Esophagus mucosa (tissue), 1 donor: ENCODE measurements around the gene ROCK2. TPM values are rescaled to one million over a fixed set of nuclear protein-coding genes. Genes with fewer than 3 reads are reported as not detected.

Experiments
- ATAC-seq: fragments of 200-7000 bp; cut with Tn5 transposase; one replicate; pipeline ENCODE4 v1.9.1; 2020
- total RNA-seq: library from RNA; stranded (reverse); gene quantifications from one replicate; pipeline ENCODE4 v1.2.4, GENCODE V29; 2023
- donor health status: DM: yes; HTN: yes; CAD: no.

The ROCK2 gene
- total RNA-seq, 1 donor from 2014 or later, result 14.4 TPM

GRCh38 chr2:11145350-11145749, 199.1 kb downstream of the ROCK2 start:
- ATAC-seq, result no peak

GRCh38 chr2:11144738-11145079, 199.7 kb downstream of the ROCK2 start:
- no peak for ATAC-seq

GRCh38 chr2:11144077-11144737, 200.2 kb downstream of the ROCK2 start:
- ATAC-seq, result no peak

DNA sequence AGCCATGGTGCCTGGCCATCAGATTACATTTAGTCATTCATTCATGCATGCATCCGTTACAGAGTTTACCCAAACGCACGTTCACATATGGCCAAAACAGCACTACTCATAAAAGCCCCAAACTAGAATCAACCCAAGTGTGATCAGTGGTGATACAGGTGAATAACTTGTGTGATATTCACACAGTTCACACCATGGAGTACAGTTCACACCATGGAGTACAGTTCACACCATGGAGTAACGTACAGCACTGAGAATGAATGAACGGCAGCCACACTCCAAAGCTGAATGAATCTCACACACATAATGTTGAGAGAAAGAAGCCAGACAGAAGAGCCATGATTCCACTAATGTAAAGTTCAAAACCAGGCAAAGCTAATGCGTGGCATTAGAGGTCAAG, 201.4 kb downstream of the ROCK2 start:
- ATAC-seq, result no peak

DNA sequence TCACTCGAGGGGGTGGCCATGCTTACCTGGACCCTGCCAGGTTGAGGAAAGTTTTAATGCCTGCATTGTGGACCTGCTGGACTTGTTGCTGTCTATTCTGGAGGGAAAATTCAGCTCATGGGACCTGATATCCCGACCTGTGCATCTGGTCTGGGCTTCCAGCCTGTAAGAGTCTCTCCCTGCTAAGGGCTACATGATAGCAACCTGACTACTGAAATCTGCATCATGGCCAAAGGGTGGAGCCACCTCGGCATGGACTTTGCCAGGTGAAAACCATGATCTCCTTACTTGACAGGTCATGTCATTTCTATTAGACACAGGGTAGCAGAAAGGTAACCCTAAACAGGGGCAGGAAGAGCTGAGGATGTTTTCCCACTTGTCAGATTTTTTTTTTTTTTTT, 202.1 kb downstream of the ROCK2 start:
- ATAC-seq, result no peak

DNA sequence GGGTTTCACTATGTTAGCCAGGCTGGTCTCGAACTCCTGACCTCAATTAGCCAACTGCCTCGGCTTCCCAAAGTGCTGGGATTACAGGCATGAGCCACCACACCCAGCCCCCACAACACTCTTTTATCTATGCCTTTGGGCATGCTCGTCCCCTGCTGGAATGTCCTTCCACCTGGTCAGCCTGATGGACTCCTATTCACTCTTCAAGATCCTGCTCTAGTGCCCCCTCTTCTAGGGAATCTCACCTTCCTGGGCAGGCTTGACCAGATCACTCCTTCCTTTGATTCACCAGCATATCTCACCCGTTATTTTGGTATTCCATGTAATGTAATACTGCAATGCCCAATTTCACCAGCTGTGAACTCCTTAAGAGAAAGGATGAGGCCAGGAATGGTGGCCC, 203.1 kb downstream of the ROCK2 start:
- ATAC-seq, result no peak

GRCh38 chr2:11140492-11140891, 203.9 kb downstream of the ROCK2 start:
- no peak for ATAC-seq

DNA sequence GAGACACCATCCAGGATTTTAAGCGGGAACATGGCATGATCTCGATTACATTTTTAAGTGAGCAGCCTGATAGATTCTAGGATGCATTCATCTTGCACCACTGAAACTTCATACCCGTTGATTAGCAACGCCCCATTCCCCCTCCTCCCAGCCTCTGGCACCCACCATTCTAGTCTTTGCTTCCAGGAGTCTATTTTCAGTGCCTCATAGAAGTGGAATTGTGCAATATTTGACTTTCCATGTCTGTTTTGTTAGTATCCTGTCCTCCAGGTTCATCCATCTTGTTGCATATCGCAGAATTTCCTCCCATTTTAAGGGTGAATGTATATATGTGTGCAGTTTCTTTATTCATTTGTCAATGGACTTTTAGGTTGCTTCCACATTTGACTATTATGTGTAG, 210.1 kb downstream of the ROCK2 start:
- no peak for ATAC-seq

GRCh38 chr2:11133936-11134320, 210.5 kb downstream of the ROCK2 start:
- ATAC-seq, result no peak

GRCh38 chr2:11133238-11133935, 211.0 kb downstream of the ROCK2 start:
- ATAC-seq, result peak; percentile 23

GRCh38 chr2:11132036-11132671, 212.3 kb downstream of the ROCK2 start:
- no peak for ATAC-seq

DNA sequence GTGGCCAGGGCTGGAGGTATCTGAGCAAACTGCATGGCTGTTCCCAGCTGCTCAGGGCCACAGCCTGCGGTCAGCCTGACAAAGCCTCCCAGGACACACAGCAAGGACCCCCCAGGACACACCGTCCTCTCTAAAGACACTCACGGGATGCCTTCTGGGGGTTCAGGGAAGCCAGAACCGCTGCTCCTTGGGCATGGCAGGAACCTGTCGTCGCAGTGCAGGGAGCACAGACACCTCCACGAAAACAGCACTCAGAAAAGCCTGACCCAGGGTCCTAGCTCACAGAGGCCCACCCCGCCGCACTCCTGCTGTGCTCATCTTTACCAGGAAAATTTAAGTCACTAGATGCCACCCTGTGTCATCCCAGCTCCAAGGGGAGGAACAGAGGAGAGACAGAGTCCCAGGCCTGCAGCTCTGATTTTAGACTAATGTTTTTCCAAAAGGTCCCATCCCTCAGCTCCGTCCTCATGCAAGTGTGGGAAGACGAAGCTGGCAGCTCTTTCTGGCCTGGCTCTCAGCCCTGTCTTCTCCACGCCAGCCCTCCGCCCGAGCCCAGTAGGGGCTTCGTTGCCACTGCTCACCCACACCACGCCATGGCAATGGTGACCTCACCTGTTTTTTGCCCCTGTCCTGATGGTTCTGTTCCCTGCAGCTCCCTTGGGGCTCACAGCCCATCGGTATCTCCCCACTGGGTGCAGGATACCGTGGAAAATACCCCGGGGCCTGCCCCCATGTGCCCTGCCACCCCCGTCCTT, 213.1 kb downstream of the ROCK2 start:
- ATAC-seq, result no peak

Other genes starting within 250 kb of the ROCK2 start
- gene SLC66A3, start 189.2 kb downstream of the ROCK2 start, total RNA-seq, result 10.9 TPM
- 5.0 TPM for gene E2F6, start 121.5 kb upstream of the ROCK2 start, total RNA-seq
- gene GREB1, start 189.4 kb upstream of the ROCK2 start, total RNA-seq, result 0.60 TPM